GM21529 (cell line): ENCODE results near the gene EEIG1.

Experiments used
- ATAC-seq: cut with Tn5 transposase; IDR thresholded peaks from one replicate; pipeline ENCODE4 v1.9.1; 2021; ENCODE audit not compliant: unreplicated experiment

Gene EEIG1

DNA sequence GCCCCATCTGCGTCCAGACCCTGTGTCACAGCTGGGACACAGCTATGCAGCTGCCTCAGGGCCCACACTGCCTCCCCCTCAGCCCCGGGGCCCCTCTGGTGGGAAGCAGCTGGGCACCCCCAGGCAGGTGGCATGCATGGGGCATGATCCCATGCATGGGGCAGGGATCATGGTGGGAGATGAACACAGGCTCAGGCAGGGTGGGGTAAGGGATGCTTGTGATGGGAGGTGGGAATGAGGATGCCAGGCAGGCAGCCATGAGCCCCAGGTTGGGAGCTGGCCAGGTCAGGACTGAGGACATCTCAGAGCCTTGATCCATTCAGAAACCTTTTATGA lies 19.7 kb downstream of the EEIG1 start:
- ATAC-seq: no peak

DNA sequence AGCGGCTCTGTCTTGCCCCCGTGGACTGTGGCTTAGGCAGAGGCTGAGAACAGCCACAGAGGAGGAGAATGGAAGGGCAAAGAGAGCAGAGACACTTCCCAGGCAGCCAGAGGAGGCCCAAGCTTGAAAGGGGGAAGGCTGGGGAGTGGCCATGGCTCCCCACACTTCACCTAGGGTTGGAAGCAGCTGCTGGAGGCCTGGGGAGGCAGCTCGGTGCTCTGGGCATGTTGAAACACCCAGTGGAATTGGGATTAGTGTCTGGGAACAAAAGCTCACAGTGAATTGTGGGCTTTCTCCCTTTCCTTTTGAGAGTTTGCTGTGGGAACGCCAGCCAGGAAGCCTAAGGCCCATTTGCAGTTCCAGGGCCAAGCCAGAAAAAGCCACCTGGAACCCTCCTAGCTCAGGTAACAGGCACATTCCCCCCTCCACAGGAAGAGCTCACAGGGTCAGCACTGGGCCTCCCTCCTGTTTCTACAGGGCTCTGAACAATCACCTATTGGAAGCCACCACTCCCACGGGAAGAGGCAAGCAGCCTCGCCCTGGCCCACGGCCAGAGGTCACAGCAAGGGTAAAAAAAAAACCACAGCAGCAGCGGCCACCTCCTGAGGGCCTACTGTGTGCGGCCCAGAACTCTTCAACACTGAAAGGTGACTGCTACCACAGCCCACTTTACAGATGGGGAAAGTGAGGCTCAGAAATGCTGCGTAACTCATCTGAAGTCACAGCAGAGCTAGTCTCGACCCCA lies 20.2 kb downstream of the EEIG1 start:
- no peak for ATAC-seq

DNA sequence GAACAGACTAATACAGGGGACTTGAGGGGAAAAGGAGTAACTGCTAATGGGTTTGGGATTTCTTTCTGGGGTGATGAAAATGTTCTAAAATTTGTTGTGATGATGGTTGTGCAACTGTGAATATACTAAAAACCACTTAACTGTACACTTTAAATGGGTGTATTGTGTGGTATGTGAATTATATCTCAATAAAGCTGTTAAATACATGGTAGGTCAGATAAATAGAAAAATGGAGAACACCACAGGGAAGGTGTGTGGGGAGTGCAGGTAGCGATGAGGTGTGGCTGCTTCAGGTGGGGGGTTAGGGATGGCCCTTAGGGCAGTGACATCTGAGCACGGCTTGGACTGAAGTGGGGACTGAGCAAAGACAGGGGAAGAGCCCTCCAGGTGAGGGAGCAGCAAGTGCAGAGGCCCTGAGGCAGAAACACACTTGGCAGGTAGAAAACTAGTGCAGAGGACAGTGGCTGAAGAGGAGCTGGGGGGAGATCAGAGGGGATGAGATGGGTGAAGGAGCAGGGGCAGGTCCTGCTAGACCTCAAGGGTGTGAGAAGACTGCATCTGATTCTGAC lies 20.9 kb downstream of the EEIG1 start:
- no peak for ATAC-seq

DNA sequence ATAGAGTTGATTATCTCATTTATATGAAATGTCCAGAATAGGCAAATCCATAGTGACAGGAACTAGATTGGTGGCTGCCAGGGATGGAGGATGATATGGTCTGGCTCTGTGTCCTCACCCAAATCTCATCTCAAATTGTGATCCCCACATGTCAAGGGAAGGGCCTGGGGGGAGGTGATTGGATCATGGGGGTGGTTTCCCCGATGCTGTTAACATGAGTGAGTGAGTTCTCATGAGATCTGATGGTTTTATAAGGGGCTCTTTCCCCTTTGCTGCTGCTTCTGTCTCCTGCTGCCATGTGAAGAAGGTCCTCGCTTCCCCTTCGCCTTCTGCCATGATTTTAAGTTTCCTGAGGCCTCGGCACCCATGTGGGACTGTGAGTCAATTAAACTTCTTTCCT lies 21.4 kb downstream of the EEIG1 start:
- no peak for ATAC-seq

DNA sequence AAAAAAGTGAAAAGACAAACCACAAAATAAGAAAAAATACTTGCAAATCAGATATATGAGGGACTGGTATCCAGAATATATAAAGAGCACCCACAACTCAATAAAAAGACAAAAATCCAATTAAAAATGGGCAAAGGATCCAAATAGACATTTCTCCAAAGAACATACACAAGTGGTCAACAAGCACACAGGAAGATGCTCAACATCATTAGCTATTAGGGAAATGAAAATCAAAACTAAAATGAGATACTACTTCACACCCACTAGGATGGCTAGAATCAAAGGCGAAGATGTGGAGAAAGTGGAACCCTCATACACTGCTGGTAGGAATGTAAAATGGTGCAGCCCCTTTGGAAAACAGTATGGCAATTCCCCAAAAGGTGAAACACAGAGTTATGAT lies 22.1 kb downstream of the EEIG1 start:
- no peak for ATAC-seq

DNA sequence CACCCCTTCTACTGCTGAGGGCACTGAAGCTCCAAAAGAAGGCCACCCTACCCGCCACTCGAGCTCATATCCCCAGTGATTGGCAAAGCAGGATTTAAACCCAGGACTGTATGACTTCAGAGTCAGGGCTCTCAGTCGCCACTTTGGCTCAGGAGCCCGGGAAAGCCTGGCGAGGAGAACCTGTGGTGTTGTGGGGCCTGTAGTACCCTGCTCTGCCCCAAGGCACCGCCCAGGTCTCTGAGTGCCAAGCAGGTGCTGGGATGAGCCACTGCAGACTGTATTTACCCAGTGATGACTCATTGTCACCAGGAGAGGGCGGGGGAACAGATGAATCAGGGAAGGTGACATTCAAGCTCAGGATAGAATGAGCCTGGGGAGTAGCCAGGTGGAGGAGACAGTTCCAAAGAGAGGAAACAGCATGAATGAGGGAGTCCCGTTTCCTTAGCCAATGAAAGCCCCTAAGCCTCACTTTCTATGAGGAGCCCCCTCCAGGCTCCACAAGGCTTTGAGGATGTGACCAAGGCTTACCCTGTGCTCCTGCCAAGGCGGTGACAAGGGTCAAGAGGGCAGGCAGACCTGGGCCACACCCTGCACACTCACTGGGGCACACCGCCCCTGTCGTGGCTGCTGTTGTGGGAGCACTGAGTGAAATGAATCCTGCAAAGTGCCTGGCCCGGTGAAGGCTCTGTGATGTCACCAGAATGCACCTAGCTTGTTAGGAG lies 25.3 kb downstream of the EEIG1 start:
- ATAC-seq: no peak

DNA sequence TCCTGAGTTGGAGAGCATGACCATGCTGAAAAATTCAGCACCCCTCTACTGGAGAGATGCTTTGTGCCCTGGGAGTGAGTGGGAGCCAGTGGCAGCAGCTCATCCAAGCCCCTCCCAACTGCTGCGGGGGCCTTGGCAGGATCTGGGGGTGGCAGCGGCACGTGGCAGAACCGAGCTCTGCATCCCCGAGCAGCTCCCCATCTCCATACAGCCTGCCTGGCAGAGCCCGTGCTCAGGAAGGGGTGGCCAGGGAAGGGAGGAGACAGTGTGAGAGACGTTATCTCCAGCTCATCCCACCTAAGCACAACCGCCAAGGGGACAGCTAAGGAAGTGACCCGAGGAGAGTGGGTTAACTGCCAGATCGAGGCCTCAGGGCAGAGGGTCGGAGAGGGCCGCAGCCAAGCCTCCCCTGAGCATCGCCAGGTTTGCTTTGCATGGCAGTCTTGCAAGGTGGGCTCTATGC lies 25.9 kb downstream of the EEIG1 start:
- ATAC-seq: no peak

DNA sequence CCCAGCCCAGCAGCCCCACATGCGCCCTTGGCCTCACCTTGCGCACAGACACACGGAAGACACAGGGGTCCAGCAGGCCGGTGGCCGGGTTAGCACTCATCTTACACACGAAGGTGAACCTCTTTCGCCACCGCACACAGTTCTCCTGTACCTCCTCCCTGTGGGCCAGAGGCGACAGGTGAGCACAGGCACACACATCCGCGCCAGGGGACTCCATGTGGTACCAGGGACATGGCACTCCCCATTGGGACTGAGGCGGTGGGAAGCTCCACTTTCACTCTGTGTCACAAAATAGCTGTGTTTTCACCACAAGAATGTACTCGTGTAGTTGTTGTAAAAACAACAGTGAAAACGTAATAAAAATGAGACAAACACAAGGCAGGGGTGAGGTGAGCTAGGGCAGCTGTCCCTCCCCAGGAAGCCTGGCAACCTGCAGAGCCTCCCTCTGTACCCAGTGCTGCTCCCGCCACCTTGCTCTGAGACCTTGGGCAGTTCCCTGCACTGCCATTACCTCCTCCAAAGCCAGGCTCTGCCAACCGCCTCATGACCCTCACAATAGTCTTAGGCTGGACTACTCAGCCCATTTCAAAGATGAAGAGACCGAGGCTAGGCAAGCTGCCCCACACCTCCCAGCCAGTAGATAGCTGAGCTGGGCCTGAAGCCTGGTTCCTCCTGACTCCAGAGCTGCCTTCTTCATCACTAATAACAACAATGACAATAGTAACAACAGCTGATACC lies 26.9 kb downstream of the EEIG1 start:
- no peak for ATAC-seq

DNA sequence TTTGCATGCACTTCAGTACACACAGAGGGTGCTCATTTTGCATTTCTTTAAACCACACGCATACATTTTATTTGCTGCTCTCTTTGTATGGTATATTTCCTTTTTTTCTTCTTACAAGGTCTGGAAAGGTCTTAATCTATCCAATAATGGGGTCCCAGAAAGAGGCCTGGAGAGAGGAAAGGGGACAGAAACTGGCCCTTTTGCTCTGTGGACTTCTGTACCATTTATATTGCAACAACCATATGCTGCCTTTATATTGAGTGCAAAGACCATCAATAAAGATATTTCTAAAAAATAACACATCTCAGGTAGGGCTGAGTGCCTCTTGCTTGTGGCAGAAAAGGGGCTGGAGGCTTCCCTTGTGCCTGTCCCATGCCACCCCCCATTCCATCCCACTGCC lies 27.6 kb downstream of the EEIG1 start:
- no peak for ATAC-seq

DNA sequence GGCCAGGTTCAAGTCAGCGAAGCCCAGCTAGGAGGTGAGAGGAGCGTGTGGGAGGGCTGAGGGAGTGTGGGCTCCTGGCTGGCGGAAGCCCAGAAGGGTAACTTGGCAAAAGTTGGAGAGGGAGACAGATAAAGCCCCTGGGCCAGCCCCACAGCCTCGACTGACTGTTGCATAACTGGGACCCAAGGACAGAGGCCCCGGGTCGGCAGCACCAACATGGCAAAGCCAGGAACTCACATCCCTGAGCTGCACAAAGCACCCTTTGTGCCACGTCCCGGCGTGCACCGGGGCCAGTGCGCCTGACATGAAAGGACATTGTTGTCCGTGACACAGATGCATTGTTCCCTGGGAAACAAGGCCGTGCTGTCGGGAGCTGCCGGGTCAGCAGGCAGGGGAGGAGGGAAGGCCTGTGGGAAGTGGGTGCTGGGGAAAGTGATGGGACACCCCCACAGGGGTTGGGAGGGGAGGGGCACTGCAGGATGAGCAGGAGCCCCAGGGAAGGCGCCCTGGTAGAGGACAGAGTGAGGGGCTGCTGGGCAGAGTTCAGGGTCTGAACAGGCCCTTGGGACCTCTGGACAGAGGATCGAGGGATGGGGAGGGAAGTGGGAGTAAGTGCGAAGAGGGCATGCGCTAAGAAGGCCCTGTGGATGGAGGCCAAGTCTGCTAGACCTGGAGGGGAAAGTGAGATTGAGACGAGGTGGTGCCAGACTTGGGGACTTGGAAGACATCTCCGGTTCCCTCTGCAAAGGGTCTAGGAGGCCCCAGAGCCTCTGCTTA lies 30.1 kb downstream of the EEIG1 start:
- ATAC-seq: no peak

DNA sequence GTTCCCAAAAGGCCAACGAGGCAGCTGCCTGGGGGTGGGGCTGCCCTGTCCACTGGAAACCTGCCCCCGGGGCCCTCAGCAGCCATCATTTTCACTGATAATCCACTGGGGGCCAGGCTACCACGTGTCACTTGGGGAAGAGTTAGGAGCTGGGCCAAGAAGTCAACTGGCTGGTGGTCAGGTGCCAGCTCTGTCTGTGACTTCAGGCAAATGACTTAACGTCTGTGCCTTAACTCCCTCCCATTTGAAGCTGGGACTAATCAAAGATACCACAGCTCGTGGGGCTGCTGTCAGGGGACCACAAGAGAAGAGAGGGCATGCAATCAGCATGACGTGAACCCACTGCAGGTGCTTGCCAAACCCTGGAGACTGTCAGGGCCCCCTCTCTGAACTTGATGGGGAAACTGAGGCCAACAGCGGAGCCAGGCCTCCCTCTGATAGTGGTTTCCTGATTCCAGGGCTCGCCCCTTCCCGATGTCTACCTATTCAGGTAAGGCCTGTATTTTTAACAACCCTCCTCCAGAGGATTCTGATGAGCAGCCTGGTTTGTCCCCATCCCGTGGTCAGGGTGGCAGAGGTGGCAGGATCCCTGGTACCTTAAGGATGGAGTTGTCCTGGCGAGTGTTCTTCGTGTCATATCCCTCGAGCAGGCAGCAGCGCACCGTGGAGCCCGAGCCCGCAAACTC lies 30.8 kb downstream of the EEIG1 start:
- no peak for ATAC-seq

DNA sequence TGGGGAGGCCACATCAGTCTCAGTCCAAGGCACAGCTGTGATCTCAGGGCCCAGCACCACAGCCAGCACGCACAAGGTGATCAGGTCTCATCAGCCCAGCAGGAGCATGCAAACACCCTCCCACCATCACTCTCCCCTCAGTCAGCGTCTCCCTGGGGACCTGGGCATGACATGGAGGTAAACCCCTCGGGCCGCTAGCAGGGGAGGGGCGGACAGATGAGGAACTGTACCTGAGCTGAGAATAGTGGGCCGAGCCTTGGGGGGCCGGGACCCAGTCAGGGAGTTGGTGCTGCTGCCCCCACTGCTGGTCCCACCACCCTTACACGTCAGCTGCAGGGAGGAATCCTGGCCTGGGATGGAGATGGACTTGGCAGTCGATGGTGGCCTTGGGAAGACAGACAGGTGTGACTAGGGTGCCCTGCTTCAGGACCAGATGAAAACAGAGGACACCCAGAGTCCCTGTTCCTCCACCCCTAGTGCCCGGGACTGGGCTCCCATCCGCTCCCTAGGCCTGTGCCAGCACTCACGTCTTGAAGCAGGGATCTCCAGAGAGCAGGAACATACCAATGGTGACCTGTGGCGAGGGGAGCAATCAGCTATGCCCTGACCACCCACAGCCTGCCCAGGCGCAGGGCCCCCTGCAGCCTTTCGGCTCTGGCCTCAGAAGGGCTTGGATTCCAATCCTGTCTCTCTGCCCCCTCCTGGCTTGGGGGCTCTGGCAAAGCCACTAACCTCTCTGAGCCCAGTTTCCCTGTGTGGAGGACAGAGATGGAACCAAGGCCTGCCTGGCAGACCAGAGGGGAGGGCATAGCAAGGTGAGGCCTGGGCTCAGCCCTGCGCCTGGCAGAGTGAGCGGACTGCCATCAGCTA lies 32.7 kb downstream of the EEIG1 start:
- ATAC-seq: no peak

DNA sequence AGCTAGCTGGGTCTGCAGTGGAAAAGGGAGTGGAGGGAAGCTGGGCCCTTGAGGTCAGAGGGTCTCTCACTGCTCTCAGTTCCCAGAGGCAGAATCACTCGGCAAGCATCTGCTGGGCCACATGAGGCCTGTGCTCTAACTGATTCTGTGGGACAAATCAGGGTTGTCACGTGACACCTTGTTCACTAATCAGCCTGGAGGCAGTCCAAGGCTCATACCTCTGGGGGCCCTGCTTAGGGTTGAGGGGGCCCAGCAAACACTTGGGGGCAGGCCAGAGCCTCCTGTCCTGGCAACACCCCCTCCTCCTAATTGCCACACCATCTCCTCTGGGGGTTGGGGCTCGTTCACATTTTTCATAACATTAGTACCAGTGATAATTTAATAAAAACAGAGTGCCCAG lies 34.1 kb downstream of the EEIG1 start:
- no peak for ATAC-seq

DNA sequence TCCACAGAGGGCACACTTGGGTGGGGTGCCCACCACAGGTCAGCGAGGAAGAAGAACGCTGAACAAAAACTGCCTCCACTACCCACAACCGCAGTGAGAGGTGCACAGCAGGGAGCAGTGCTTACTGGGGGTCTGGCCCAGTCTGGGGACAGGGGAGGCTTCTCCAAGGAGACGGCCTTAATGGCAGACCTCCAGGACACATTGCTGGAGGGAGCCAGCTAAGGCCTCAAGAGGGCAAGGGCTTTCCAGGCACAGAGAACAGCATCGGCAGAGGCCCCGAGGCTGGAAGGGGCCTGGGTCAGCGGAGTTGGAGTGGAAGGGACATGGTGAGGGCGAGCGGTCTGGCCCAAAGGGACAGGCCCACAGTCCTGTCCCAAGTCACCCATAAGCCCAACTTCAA lies 34.8 kb downstream of the EEIG1 start:
- no peak for ATAC-seq

DNA sequence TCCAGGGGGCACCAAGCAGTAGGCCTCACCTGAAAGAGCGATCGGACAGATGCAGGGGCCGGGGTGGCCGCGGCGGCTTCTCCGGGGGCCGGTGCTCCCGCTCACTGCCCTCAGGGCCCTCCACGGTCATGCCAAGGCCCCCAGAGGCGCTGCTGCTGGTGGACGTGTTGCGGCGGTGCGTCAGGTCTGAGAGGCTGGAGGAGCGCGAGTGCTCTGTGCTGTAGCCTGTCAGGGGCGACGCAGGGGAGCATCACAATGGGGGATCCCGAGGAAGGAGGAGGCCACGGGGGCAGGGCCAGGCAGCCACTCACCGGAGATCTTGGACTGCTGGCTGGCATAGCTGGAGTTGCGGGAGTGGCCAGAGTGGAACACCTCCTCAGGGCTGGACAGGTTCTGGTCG lies 35.5 kb downstream of the EEIG1 start:
- no peak for ATAC-seq

DNA sequence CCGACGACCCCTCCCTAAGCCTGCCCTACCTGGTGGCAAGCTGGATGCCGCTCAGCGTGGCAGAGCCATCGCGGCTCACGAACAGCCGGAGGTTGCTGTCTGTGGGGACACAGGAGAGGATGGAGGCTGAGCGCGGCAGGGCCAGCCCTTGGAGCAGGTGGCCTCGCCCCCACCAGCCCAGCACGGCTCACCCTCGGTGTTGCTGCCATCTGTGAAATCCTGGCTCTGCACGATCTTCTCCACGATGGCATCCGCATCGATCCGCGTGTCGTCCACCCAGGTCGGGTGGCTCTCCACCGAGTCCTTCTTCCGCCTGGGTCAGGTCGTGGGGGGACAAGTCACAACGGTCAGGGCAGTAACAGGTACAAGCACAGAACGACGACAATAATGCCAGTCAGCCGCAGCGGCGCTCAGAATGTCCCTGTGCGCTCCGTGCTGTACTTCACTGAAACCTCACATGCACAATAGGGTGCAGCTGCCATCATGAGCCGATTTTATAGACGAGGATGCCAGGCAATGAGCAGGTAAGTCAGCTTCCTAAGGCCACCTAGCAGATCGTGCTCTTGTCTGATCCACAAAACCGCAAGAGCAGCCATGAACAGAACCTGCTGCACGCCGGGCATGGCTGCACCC lies 36.1 kb downstream of the EEIG1 start:
- ATAC-seq: no peak

DNA sequence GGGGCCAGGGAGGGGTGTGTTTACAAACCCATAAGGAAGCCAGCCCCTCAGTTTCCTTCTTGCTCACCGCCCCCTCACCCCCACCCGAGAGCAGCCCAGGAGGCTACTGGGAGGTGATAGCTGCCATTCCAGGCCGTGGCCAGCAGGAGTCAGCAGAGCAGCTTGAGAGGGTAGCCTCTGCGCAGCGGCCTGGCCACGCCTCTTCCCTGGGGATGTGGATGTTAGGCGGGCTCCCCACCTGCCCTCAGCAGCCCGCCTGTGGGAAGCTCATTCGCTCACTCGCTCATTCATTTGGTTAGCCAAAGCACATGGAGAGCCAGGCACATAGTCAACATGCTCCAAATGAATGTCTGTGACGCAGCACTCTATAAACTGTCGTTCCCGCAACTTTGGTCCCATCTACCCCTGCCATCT lies 37.1 kb downstream of the EEIG1 start:
- peak; percentile 66 for ATAC-seq

DNA sequence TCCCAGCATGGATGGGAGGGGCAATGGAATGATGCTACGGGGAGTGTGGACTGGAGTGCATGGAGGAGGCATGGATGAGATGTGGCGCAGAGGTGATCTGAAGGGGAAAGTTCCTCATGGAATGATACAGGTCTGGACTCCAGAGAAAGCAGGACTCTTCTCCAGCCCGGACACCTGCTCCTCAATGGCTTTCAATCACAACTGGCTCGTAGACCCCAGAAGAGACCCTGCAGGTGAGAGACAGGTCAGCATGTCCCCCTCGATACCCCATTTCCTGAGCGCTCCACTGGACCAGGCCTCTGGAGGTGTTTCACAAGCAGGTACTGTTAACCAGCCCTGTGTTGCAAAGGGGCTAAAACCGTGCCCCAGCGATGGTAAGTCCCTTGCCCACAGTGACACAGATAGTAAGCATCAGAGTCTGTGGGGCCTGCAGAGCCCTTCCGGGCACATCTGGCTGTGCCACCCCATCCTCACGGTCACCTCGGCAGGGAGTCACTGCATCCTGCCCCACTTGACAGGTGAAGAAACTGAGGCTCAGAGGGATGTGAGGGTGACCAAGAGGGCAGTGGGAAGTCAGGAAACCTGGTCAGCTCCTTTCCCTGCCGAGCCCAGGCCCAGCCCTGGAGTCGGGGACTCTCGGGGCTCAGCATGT lies 37.7 kb downstream of the EEIG1 start:
- no peak for ATAC-seq
